Cardiac fibroblast (primary cell): Measurements from ENCODE around the gene ARAP2.

Experiments
- DNase-seq, 2 donors: peaks; one replicate each; pipeline versions ENCODE4 v3.0.0 to v3.0.0-alpha.2; 2010; ENCODE audit warnings: low read depth in 2 of 2
- H3K4me3 ChIP-seq, 2 donors: replicated peaks in 1 of 2; 1 replicate in 1 of 2; 2 replicates in 1 of 2; pipeline ENCODE4 v1.5.1; 2011; ENCODE audit warnings: low read depth in 2 of 2, low read length in 2 of 2, mild to moderate bottlenecking in 2 of 2, moderate library complexity in 1 of 2
- TF ChIP-seq, protein P1 (sequence below): IDR thresholded peaks from one replicate; pipeline ENCODE4 v1.5.1; 2011; ENCODE audit warnings: low read depth, mild to moderate bottlenecking, low read length, inconsistent platforms

ARAP2 gene

DNA sequence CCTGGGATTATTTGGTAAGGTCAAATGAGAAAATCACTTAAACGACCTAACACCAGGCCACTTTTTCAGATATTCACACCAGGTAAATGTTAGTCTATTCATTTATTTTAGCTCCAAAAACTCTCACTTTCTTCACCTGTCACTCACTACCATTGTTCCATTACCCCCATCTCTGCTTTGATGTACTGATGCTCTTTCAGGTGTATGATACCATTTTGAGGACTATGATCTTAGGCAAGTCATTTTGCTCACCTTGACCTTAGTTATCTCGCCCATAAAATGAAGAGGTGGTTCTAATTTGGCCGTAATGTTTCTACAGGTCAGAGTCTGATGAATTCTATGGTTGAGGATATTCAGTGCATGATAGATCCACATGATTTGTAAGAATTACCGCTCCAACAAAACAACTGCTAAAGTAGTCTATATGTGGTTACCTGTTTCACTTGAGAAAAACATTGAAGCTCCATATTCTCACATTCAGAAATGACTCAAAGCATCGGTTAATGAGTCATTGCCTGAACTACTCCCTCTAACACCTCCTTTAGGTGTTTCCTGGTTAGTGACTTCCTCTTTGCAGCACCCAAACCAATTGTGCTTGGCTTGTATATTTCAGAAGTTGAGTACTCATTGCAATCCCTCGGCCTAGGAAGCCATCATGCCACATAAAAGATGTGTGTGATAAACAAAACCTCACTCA, 41.6 kb upstream of the ARAP2 start:
- H3K4me3 ChIP-seq, result no peak overlapping the region
- peak in 1 of 2 donors; percentile 2 for DNase-seq
- TF ChIP-seq, protein P1, sequence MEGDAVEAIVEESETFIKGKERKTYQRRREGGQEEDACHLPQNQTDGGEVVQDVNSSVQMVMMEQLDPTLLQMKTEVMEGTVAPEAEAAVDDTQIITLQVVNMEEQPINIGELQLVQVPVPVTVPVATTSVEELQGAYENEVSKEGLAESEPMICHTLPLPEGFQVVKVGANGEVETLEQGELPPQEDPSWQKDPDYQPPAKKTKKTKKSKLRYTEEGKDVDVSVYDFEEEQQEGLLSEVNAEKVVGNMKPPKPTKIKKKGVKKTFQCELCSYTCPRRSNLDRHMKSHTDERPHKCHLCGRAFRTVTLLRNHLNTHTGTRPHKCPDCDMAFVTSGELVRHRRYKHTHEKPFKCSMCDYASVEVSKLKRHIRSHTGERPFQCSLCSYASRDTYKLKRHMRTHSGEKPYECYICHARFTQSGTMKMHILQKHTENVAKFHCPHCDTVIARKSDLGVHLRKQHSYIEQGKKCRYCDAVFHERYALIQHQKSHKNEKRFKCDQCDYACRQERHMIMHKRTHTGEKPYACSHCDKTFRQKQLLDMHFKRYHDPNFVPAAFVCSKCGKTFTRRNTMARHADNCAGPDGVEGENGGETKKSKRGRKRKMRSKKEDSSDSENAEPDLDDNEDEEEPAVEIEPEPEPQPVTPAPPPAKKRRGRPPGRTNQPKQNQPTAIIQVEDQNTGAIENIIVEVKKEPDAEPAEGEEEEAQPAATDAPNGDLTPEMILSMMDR, result no peak

DNA sequence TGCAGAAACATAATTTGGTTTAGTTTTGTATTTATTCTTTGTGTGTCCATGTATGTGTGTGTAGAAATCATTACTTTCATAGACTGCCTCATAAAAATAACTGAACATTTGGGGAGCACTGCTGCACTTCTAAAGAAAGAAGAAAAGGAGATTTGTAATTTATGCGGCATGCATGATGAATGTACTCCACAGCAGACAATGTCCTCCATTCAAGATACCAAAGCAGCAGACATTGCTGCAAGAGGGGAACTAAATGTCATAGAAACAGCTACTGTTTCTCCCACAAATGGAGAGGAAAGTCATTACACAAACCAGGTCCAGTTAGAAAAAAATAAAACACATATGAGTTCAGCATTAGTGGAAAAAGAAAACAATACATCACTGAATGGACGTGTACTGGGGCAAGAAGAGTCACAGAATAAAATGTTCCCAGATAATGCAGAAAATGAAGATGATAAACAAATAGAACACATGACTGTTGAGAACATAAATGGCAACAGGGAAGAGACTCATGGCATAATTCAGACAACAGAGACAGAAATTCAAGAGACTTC, 39.7 kb upstream of the ARAP2 start:
- TF ChIP-seq, protein P1, result no peak
- no peak overlapping the region for H3K4me3 ChIP-seq
- no peak for DNase-seq

DNA sequence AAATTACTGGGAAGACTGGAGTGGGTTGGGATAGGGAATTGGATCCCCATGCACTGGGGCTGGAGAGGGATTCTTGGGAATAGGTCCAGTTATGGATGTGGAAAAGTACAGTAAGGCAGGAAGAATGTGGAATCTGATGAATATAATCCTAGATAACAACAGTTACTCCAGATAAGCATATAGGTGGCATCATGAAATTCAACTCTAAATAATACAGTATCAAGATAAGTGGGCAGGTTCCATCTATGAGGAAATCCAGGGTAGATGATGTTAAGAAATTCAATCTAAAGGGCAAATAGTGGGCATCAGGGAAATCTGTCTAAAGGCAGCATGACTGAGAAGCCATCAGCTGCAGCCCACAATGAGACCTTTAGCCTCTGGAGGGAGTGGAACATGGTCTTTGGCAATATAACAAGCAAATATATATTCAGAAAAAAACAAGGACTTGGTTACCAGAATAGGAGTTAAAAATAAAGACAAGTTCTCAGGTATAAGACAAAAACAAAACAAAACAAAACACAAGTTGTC, 38.3 kb upstream of the ARAP2 start:
- H3K4me3 ChIP-seq, result no peak overlapping the region
- DNase-seq, result no peak
- TF ChIP-seq, protein P1, result no peak

DNA sequence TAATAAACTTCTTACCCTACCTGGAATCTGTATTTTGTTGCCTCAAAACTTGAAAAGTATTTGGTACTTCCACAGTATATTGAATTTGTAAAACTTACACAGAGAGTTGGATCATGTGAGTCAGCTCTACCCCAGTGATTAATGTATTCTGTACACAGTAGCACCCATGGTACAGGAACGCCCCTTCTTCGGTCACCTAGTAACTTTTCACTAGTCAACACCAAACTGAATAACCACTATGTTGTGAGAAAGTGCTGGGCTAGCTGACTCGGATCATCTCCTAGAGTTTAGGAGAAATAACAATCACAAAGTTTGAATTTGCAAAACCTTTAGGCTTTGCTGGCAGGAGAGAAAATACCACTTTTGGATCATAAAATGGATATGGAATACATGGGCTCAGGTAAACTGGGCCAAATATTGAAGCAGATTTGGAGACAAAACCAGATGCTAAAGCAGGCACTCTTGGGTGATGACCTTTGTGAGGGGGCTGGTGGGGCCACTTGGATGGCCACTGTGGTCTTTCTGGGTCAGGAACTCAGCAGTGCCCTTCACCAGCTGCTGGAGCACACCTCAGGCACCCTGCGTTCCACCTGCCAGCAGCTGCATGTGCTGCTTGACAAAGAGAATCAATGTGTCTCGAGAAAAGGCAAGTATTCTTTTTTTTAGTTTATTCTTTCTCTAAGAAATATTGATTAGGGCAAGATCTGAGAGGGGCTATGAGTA, 37.2 kb upstream of the ARAP2 start, which contains the start of gene DTHD1:
Gene DTHD1 (plus strand): TSS at position 233 of the 723 bp plus-strand sequence. CDS start 143 bp downstream, at position 376.
- TF ChIP-seq, protein P1, result no peak
- no peak for DNase-seq
- H3K4me3 ChIP-seq, result no peak within 1 kb of the TSS

DNA sequence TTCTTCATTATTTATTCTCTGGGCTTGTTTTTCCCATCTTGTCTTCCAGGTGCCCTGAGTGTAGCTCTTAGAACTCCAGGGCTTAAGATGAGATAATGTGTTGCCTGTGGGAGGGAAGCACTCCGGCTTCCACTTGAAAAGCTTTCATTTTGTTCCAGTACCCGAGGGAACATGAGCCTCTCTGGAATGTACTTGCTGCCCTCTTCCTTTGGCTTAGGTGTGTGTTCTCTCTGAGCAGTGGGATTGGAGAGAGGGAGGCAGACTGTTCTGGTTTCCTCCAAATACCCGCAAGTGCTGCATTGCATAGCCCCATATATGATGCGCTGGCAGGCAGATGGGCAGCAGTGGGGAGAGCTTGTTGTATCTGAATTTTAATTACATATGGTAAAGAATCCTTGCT, 36.2 kb upstream of the ARAP2 start:
- H3K4me3 ChIP-seq, result no peak overlapping the region
- no peak for DNase-seq
- TF ChIP-seq, protein P1, result no peak

DNA sequence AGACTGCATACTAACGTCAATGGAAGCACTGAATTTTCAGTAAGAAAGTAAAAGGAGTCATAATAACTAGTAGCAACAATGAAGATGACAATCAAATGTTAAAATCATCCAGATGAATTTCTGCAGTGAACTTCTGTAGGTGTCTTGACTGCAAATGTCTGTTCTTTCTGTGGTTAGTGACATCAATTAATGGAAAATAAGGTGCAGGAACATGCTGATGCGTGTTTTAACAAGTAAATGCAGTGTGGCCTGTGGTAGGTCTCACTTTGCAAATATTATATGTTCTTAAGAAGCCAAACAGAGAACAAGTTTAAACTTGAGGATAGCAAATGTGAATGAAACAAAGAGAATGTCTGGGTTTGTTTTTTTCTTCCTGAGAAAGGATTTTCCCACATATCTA, 34.5 kb upstream of the ARAP2 start:
- no peak for DNase-seq
- TF ChIP-seq, protein P1, result no peak
- H3K4me3 ChIP-seq, result no peak overlapping the region
